Measurements from ENCODE around the gene TRAK1. TPM values are rescaled to one million over a fixed set of nuclear protein-coding genes. Genes with fewer than 3 reads are reported as not detected.

The TRAK1 gene
- total RNA-seq, 1 experiment from 2014 or later = 41.0 TPM

- TF ChIP-seq PREB (CRISPR knock-in tag; IDR thresholded peaks at IDR 0.05; ENCODE audit: borderline replicate concordance) = no peak
Measured at GRCh38 chr3:42162462-42162861, 71.3 kb downstream of the TRAK1 start (continued).

- peaks cover 49% of the 10 kb centered on the region for H3K4me1 Mint-ChIP-seq
- ChIA-PET POLR2A (no interaction called here), CTCF (no interaction called here)
- DNase-seq (ENCODE audit: low spot score) = no peak
- no peak overlapping the region for H3K4me3 Mint-ChIP-seq
- TF ChIP-seq NFATC4 (CRISPR knock-in tag; IDR thresholded peaks at IDR 0.05) (no peak), ZNF281 (CRISPR knock-in tag; IDR thresholded peaks at IDR 0.05) (no peak), ATF2 (CRISPR knock-in tag; IDR thresholded peaks at IDR 0.05; ENCODE audit: borderline replicate concordance, low read depth) (no peak), FOXJ3 (CRISPR knock-in tag; IDR thresholded peaks at IDR 0.05; ENCODE audit: borderline replicate concordance) (no peak), ETV6 (CRISPR knock-in tag; IDR thresholded peaks at IDR 0.05) (no peak), IRF1 (CRISPR knock-in tag; IDR thresholded peaks at IDR 0.05) (no peak), ZNF532 (CRISPR knock-in tag; IDR thresholded peaks at IDR 0.05; ENCODE audit: borderline replicate concordance) (no peak), FOXK1 (CRISPR knock-in tag; IDR thresholded peaks at IDR 0.05) (no peak), JAZF1 (CRISPR knock-in tag; IDR thresholded peaks at IDR 0.05) (no peak), SMAD3 (CRISPR knock-in tag; IDR thresholded peaks at IDR 0.05; ENCODE audit: borderline replicate concordance) (no peak), FOXP4 (CRISPR knock-in tag; IDR thresholded peaks at IDR 0.05) (no peak)
- ATAC-seq = no peak
- H3K9me3 Mint-ChIP-seq = no peaks in the 10 kb centered on the region
- peak overlapping the region; percentile 77 for H3K27ac Mint-ChIP-seq
- no peaks in the 10 kb centered on the region for H3K36me3 Mint-ChIP-seq
- no peaks in the 10 kb centered on the region for H3K27me3 Mint-ChIP-seq (ENCODE audit: low read depth)
Measured at GRCh38 chr3:42163622-42164244, 72.6 kb downstream of the TRAK1 start.
